Measurements from ENCODE around the gene ENAM. TPM values are rescaled to one million over a fixed set of nuclear protein-coding genes. Genes with fewer than 3 reads are reported as not detected.
A peak's percentile ranks its signal among the peaks of the same experiment; 100 is the strongest.

ENAM gene
- total and polyA plus RNA-seq, 9 of the 15 experiments (the other 6 are each of a cell fraction or from before 2014, with no cell fraction given) = 0.04 to 0.09 (median 0.04) TPM; not detected in 6

DNA sequence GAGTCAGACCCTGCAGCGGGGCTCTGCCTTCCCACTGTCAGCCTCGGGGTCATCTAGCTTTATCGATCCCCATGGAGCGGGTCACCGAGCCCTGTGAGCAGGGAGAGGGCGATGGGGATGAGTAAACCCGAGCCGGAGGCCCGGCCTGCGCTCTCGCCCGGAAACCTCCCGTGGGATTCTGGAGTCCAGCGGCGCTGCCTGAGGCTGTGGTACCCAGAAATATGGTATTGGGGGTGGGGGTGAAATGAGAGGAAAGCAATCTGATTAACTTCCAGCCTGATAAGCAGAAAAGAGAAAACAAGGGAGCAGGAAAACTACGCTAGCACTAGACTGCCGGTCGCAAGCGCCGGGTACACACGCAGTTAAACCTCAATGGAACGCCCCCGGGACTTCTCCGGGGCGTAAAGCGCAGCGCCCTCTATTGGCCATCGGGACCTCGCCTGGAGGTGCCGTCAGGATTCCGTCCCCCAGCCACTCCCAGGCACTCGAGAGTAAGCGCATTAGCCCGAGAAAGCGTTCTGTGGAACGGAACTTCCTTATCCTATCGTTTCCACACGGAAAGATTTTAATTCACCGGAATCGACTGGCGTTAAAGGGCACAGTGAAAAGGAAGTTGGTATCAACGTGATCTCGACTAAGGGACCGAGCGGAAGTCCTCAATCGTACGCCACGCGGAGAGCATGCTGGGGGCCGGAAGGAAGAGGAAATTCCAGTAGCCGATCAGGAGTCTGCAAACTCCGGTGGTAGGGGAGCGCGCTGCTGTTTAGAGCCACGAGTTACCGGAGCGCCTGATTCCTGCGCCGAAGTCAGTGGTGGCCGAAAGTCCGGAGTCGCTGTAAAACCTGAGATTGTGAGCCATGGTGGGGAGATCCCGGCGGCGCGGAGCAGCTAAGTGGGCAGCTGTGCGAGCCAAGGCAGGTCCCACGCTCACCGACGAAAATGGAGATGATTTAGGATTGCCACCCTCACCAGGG lies 59.6 kb downstream of the ENAM start, which contains the start of gene UTP3 (continued):
- TF ChIP-seq, protein P1, sequence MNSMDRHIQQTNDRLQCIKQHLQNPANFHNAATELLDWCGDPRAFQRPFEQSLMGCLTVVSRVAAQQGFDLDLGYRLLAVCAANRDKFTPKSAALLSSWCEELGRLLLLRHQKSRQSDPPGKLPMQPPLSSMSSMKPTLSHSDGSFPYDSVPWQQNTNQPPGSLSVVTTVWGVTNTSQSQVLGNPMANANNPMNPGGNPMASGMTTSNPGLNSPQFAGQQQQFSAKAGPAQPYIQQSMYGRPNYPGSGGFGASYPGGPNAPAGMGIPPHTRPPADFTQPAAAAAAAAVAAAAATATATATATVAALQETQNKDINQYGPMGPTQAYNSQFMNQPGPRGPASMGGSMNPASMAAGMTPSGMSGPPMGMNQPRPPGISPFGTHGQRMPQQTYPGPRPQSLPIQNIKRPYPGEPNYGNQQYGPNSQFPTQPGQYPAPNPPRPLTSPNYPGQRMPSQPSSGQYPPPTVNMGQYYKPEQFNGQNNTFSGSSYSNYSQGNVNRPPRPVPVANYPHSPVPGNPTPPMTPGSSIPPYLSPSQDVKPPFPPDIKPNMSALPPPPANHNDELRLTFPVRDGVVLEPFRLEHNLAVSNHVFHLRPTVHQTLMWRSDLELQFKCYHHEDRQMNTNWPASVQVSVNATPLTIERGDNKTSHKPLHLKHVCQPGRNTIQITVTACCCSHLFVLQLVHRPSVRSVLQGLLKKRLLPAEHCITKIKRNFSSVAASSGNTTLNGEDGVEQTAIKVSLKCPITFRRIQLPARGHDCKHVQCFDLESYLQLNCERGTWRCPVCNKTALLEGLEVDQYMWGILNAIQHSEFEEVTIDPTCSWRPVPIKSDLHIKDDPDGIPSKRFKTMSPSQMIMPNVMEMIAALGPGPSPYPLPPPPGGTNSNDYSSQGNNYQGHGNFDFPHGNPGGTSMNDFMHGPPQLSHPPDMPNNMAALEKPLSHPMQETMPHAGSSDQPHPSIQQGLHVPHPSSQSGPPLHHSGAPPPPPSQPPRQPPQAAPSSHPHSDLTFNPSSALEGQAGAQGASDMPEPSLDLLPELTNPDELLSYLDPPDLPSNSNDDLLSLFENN (IDR thresholded peaks at IDR 0.05; ENCODE audit: low read depth in 2 of 2, low read length in 2 of 2) = peak in 1 of 2 experiments; percentile 23; a peak in 1 of 4 replicates
- no peak for TF ChIP-seq ZNF57 (CRISPR knock-in tag; IDR thresholded peaks at IDR 0.05)
- TF ChIP-seq NCOA4 (IDR thresholded peaks at IDR 0.05; ENCODE audit: partially characterized antibody) = no peak
- no peak for TF ChIP-seq ZBTB1 (CRISPR knock-in tag; IDR thresholded peaks at IDR 0.05; ENCODE audit: borderline replicate concordance, low read depth)
- no peak for TF ChIP-seq EZH2 (IDR thresholded peaks at IDR 0.05; ENCODE audit: borderline replicate concordance, low read depth, low read length)
- TF ChIP-seq TEAD4 (IDR thresholded peaks at IDR 0.05; ENCODE audit: low read length) = peak; percentile 77
- TF ChIP-seq TEAD4 (CRISPR knock-in tag; IDR thresholded peaks at IDR 0.05; ENCODE audit: borderline replicate concordance) = no peak
- peak; percentile 86 for TF ChIP-seq EGR1 (conservative IDR thresholded peaks at IDR 0.05)
- TF ChIP-seq FOXP1 (CRISPR knock-in tag; IDR thresholded peaks at IDR 0.05) = peak; percentile 68; the same call in 1 of the 2 replicates
- peak; percentile 64; the same call in 1 of the 2 replicates for TF ChIP-seq KLF16 (IDR thresholded peaks at IDR 0.05)
- TF ChIP-seq, protein P2, sequence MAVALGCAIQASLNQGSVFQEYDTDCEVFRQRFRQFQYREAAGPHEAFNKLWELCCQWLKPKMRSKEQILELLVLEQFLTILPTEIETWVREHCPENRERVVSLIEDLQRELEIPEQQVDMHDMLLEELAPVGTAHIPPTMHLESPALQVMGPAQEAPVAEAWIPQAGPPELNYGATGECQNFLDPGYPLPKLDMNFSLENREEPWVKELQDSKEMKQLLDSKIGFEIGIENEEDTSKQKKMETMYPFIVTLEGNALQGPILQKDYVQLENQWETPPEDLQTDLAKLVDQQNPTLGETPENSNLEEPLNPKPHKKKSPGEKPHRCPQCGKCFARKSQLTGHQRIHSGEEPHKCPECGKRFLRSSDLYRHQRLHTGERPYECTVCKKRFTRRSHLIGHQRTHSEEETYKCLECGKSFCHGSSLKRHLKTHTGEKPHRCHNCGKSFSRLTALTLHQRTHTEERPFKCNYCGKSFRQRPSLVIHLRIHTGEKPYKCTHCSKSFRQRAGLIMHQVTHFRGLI (CRISPR knock-in tag; IDR thresholded peaks at IDR 0.05) = no peak
- no peak for TF ChIP-seq POLR2AphosphoS2 (IDR thresholded peaks at IDR 0.05; ENCODE audit: low read length)
- TF ChIP-seq, protein P3, sequence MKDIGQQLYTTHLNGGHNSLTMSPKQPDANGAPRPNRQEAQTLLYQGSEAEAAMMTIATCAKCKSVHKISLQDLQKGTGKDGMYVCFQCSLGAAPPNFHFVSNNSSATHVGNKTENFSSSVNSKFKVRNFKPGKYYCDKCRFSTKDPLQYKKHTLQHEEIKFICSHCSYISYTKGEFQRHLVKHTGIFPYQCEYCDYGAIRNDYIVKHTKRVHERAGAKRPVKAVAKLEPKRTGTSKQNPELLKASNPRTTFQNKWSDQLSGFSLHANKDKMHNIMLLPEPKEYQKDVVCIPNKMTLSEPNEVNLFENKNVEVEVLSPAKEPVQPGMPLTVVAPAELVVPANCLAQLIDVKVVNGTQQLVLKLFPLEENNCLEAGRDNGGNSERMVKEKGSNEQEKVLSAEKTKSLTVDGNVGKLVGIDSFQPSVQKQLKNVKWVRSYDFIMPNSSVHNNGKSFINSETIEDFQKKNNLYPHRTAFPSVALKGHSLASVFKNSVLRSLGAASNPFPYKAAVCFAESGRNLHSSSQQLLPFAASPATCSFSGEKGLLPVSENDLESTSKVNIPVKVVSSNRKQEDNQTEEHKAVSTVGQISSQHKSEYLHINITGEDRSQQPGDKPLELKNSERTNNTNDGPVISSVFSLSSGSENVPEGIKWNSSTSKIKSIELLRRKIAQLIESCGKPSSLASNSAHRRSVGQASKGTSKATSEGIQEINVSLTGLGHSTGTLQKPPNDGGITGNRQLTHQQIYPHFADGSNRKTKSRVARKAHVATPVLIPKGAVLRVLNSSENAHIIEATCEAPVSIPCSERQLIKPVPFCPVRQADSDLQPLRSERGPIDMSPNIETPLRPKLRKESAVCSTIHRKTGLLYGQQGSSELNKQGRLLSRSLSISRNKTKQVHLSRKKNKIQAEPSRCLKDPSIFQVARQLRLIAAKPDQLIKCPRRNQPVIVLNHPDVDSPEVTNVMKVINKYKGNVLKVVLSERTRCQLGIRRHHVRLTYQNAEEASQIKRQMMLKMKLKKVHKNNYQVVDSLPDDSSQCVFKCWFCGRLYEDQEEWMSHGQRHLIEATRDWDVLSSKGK (CRISPR knock-in tag; IDR thresholded peaks at IDR 0.05) = no peak
- no peak for TF ChIP-seq PRMT5 (CRISPR knock-in tag; IDR thresholded peaks at IDR 0.05)
- no peak for TF ChIP-seq NR2F6 (CRISPR knock-in tag; IDR thresholded peaks at IDR 0.05)
- 0 out of 2 replicates have a peak, but pooled peaks have one; percentile 51 for TF ChIP-seq CBX1 (IDR thresholded peaks at IDR 0.05; ENCODE audit: low read depth)
- 0 out of 2 replicates have a peak, but pooled peaks have one; percentile 16 for TF ChIP-seq MAFK (IDR thresholded peaks at IDR 0.05; ENCODE audit: low read length)
- no peak; the same call in none of the 2 replicates for TF ChIP-seq SMAD4 (CRISPR knock-in tag; conservative IDR thresholded peaks at IDR 0.05)

All from K562 (cell line).